Cardiac fibroblast (primary cell): Measurements from ENCODE around the gene ERFE.

Source experiments
- DNase-seq, 2 donors: peaks; one replicate each; pipeline versions ENCODE4 v3.0.0 to v3.0.0-alpha.2; 2010; ENCODE audit warnings: low read depth in 2 of 2
- H3K4me3 ChIP-seq, 2 donors: replicated peaks in 1 of 2; 1 replicate in 1 of 2; 2 replicates in 1 of 2; pipeline ENCODE4 v1.5.1; 2011; ENCODE audit warnings: low read depth in 2 of 2, low read length in 2 of 2, mild to moderate bottlenecking in 2 of 2, moderate library complexity in 1 of 2
- TF ChIP-seq, protein P1 (sequence below): IDR thresholded peaks from one replicate; pipeline ENCODE4 v1.5.1; 2011; ENCODE audit warnings: low read depth, mild to moderate bottlenecking, low read length, inconsistent platforms

Gene ERFE

DNA sequence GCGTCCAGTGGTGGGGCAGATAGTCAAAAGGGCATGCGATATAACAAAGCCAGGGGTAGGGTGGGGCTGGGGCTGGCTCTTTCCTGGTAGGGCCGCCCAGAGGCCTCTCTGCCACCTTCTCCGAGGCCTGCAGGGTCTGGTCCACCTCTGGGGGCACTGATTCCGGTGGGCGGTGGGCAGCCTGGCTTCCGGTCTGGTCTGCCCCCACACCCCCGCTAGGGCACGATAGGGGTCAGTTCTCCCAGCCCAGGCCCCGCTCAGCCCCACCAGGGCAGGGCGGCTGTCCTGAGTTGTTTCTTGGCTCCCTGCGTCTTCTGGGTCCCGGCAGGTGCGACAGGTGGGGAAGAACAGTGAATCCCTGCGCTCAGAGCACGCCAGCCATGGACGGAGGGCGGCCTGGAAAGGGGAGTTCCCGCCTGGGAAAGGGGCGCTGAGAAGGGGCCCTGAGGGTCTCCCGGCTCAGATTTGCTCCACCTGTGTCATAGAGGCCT is 707 bp upstream of the ERFE start:
- H3K4me3 ChIP-seq, result no peak overlapping the region
- TF ChIP-seq, protein P1, sequence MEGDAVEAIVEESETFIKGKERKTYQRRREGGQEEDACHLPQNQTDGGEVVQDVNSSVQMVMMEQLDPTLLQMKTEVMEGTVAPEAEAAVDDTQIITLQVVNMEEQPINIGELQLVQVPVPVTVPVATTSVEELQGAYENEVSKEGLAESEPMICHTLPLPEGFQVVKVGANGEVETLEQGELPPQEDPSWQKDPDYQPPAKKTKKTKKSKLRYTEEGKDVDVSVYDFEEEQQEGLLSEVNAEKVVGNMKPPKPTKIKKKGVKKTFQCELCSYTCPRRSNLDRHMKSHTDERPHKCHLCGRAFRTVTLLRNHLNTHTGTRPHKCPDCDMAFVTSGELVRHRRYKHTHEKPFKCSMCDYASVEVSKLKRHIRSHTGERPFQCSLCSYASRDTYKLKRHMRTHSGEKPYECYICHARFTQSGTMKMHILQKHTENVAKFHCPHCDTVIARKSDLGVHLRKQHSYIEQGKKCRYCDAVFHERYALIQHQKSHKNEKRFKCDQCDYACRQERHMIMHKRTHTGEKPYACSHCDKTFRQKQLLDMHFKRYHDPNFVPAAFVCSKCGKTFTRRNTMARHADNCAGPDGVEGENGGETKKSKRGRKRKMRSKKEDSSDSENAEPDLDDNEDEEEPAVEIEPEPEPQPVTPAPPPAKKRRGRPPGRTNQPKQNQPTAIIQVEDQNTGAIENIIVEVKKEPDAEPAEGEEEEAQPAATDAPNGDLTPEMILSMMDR, result no peak
- DNase-seq, result no peak

DNA sequence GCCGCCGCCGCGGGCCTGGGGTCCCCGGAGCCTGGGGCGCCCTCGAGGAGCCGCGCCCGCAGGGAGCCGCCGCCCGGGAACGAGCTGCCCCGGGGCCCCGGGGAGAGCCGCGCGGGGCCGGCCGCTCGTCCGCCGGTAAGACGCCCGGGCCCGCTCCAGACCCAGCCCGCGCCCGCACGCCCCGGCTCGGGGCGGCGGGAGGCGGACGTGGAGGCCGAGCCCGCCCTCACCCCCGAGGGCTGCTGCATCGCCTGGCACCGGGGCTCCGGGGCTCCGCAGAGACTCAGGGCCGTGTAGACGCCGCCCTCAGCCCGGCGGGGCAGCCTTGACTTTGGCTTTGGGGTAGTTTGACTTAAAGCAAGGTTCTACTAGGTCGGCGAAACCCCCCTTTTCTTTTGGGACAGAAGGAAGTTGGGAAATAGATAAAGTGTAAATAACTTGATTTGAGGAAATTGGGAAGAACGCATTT is 335 bp downstream of the ERFE start:
- TF ChIP-seq, protein P1, result no peak
- H3K4me3 ChIP-seq, result peak overlapping the region in 1 of 2 donors; percentile 48
- DNase-seq, result no peak

DNA sequence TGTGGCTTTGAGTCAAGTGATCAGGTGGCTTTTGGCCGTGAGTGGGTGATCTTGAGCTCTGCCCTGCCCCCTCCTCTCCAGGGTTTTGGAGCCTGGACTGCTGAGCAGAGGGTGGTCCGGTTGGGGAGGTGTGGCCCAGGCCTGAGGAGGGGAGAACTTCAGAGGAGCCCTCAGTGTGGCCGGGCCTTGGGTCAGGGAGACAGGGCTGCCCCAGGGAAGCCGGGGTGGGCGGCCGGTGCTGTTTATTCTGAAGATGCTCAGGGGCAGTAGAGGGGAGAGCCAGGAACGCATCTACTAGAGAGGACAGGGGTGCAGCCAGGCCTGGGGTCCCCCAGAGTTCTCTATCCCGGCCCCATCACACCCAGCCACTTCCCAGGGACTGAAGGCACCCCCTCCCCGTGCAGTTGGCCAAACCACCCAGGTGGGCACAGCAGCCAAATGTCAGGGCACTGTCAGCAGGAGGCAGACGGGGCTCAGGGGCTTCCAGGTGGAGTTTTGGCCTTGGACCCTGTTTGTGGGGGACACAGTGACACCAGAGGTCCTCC is 963 bp downstream of the ERFE start:
- DNase-seq, result no peak
- peak overlapping the region in 1 of 2 donors; percentile 48 for H3K4me3 ChIP-seq
- TF ChIP-seq, protein P1, result no peak

DNA sequence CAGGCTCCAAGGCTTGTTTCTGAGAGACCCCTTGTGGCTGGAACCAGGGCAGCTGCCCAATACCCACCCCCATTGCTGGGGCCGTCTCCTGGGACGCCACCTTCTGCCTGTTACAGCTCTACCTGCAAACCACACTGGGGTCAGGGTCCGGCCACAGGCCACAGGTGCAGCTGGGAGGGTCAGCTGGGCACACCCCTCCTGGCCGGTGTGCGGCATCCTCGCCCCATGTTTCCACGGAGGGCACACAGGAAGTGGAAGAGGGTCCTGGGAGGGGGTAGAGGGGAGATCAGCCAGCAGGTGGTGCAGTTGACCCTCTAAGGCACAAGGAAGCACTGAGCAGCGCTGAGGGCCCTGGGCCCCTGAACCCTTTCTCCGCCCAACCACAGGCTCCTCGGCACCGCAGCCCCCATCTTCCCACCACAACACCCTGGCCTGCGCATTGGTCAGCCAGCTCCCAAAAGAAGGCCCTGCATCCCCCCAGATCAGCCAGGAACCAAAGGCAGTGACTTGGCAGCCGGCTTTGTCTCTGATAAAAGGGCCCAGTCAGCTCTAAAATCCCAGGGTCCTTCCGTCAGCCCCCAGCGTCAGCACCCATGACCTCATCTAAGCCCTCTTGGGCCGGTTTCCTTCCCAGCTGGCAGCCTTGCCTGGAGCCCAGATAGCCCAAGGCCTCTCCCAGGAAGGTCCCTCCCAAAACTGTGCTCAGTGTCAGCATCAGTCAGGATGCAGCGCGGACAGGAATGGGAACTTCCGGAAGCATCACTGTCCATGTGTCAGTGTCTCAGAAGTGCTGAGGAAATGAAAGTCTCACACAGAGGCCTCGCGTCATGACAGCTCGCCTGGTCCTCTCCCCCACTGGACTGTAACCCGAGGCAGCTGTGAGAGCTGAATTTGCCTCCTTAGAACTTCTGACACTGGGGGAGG is 1.7 kb downstream of the ERFE start:
- no peak overlapping the region for H3K4me3 ChIP-seq
- TF ChIP-seq, protein P1, result peak; percentile 26
- DNase-seq, result peak; percentile 59 to 74

DNA sequence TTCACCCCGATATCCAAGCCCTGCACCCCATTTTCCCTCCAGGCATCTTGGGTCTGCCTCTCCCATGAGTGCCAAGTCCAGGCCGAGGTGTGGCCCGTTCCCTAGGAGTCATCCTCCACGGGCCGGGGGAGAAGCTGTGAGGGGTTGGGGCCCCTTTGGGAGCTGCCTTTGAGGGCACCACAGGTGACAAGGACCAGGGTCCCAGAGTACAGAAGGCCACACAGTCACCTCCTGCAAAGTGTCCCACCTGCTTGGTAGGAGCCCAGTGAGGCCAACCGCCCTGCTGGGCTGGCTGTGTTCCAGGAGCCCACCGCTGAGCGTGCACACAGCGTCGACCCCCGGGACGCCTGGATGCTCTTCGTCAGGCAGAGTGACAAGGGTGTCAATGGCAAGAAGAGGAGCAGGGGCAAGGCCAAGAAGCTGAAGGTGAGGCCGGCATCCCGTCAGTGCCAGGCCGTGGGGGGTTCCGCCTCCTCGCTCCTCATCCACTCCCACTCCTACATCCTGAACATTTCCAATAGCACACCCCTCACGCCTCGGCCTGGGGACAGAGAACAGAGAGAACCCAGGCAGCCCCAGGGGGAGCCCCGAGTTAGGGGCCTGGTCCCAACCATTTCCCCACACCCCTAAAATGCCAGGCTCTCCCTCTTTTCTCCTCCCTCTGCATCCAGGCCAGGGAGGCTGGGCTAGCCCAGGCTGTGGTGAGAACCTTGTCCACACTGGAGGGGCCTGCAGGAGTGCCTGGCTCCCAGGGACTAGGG is 2.7 kb downstream of the ERFE start:
- TF ChIP-seq, protein P1, result no peak
- DNase-seq, result no peak
- H3K4me3 ChIP-seq, result no peak overlapping the region

DNA sequence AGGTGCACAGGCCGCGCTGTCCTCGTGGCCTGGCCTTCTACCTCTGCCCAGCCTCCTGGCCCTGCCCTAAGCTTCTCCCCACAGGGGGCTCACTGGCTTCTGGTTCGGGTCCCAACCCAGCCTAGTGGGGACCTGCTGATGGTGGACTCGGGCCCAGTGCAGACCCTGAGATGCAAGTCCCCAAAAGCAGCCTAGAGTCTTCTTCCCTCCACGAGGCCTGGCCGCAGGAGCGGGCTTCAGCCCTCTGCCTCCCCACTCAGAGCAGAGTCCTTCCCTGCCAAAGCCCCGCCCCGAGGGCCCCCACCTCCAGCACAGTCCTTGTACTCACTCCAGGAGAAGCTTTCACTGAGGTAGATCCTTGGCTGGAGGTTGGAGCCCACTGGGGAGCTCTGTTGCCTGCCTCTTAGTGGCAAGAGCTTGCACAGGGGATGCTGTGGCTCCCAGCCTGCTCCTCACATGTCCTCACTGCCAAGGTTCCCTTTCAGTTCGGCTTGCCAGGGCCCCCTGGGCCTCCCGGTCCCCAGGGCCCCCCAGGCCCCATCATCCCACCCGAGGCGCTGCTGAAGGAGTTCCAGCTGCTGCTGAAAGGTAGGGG is 3.6 kb downstream of the ERFE start:
- TF ChIP-seq, protein P1, result no peak
- H3K4me3 ChIP-seq, result no peak overlapping the region
- no peak for DNase-seq
